Right atrium auricular region (tissue), 2 donors: Measurements from ENCODE around the gene SND1. TPM values are rescaled to one million over a fixed set of nuclear protein-coding genes. Genes with fewer than 3 reads are reported as not detected.

ENCODE experiments used
- DNase-seq: peaks from one replicate; pipeline ENCODE4 v3.0.0-alpha.2; 2019; ENCODE audit warnings: low spot score
- H3K27ac ChIP-seq, 2 donors: fragments of 200-600 bp; sonication (generic); 1 replicate in 1 of 2; 2 replicates in 1 of 2; pipeline ENCODE4 v1.5.1; 2016 to 2019
- H3K27me3 ChIP-seq, 2 donors: fragments of 200-600 bp; sonication (generic); one replicate each; pipeline versions ENCODE4 v1.5.1 to v1.6.0; 2017 to 2019
- H3K36me3 ChIP-seq: fragments of 200-600 bp; sonication (generic); one replicate; pipeline ENCODE4 v1.5.1; 2016
- H3K4me1 ChIP-seq, 2 donors: fragments of 200-600 bp; sonication (generic); one replicate each; pipeline versions ENCODE4 v1.5.1 to v1.6.0; 2017 to 2019
- H3K4me3 ChIP-seq, 2 donors: fragments of 200-600 bp; sonication (generic); 1 replicate in 1 of 2; 2 replicates in 1 of 2; pipeline ENCODE4 v1.5.1; 2017 to 2019; ENCODE audit warnings: mild to moderate bottlenecking in 1 of 2, moderate library complexity in 1 of 2
- H3K9me3 ChIP-seq, 2 donors: fragments of 200-600 bp; sonication (generic); one replicate each; pipeline ENCODE4 v1.5.1; 2019
- total RNA-seq, 2 donors: library from RNA; depleted of rRNA; stranded (reverse); fragments of >200 nt; gene quantifications; one replicate each; pipeline ENCODE4 v1.1.0, GENCODE V29; 2016
- TF ChIP-seq, protein P1 (sequence below), 2 donors: fragments of 200-600 bp; sonication (generic); IDR thresholded peaks; one replicate each; pipeline ENCODE4 v1.5.1; 2019; ENCODE audit warnings: antibody characterized with exemption in 2 of 2

Gene SND1
- total RNA-seq, 2 donors from 2014 or later: 69.4 to 77.6 TPM

DNA sequence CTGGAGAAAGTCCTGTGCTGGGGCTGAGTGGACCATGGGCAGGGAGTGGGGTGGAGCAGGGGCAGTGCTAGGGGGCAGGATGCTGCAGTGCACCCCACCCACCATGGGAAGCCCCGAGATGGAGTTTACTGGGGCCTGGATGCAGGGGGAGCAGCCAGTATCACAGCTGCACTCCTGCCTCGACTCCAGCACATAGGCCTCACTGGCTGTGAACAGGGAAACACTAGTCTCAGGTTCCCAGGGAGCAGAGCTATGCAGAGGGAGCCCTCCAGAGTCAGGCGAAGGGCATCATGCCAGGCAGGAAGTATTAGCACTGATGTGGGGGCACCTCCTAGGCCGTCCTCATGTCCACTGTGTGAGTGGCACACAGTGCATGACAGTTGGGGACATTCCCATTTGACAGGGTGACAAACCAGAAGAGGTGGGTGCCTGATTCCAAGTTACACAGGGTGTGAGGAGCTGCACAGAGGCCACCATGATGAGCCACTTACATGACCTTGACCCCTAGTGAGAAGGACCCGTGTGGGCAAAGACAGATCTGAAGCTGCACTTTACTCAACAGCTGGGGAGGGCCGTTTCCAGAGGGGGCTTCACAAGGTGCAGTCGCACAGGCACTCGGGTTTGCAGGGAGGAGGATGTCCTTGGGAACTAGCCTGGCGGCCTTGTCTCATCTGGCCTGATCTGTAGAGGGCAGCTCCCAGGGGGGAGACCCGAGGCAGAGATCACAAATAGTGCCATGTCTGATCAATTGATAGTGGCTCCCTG is 449.1 kb downstream of the SND1 start:
- DNase-seq: no peak
- H3K9me3 ChIP-seq: no peaks in the 10 kb centered on the region
- H3K36me3 ChIP-seq: no peaks in the 10 kb centered on the region
- H3K27me3 ChIP-seq: no peaks in the 10 kb centered on the region
- H3K4me3 ChIP-seq: no peak overlapping the region
- peaks cover 0 to 18% of the 10 kb centered on the region in 2 donors for H3K4me1 ChIP-seq
- H3K27ac ChIP-seq: no peak overlapping the region
- TF ChIP-seq, protein P1, sequence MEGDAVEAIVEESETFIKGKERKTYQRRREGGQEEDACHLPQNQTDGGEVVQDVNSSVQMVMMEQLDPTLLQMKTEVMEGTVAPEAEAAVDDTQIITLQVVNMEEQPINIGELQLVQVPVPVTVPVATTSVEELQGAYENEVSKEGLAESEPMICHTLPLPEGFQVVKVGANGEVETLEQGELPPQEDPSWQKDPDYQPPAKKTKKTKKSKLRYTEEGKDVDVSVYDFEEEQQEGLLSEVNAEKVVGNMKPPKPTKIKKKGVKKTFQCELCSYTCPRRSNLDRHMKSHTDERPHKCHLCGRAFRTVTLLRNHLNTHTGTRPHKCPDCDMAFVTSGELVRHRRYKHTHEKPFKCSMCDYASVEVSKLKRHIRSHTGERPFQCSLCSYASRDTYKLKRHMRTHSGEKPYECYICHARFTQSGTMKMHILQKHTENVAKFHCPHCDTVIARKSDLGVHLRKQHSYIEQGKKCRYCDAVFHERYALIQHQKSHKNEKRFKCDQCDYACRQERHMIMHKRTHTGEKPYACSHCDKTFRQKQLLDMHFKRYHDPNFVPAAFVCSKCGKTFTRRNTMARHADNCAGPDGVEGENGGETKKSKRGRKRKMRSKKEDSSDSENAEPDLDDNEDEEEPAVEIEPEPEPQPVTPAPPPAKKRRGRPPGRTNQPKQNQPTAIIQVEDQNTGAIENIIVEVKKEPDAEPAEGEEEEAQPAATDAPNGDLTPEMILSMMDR (IDR thresholded peaks at IDR 0.05): no peak

DNA sequence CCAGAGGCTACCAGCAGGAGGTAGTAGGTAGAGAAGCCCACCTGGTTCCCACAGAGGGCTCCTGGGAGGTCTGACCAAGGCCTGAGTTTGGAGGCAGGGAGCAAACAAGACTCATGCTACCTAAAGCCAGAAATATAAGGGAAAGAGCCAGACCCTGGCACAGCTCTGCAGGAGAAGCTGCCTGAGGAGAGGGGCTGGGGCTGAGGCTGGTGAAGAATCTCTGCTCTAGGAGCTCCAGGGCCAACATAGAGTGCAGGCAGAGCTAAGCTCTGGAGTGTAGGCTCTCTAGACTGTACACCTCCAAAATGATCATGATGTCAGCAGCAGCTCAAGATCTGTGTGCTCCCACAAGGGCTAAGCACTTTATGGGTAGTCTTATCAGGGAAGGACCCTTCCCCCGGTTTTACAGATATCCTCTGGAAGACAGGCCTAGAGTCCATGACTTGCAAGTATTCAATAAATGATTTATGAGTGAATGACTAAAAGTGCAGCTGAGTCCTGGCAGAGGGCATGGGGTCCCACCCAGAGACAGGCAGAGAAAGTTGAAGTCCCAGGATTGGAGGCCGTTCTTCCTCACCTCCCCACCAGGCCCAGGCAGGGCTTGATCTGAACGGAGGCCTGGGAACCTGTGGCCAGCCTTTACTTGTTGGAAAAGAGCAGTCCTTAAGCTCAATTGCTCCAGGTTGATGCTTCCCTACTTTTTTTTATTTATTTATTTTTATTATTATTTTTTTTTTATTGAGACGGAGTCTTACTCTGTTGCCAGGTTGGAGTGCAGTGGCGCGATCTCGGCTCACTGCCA is 450.7 kb downstream of the SND1 start:
- Histone ChIP-seq H3K27ac (no peak overlapping the region), H3K36me3 (no peaks in the 10 kb centered on the region), H3K27me3 (no peaks in the 10 kb centered on the region), H3K9me3 (no peaks in the 10 kb centered on the region), H3K4me1 (peaks cover 0 to 18% of the 10 kb centered on the region in 2 donors), H3K4me3 (peak overlapping the region in 1 of 2 donors; percentile 48)
- TF ChIP-seq, protein P1 (IDR thresholded peaks at IDR 0.05): no peak
- DNase-seq: no peak

DNA sequence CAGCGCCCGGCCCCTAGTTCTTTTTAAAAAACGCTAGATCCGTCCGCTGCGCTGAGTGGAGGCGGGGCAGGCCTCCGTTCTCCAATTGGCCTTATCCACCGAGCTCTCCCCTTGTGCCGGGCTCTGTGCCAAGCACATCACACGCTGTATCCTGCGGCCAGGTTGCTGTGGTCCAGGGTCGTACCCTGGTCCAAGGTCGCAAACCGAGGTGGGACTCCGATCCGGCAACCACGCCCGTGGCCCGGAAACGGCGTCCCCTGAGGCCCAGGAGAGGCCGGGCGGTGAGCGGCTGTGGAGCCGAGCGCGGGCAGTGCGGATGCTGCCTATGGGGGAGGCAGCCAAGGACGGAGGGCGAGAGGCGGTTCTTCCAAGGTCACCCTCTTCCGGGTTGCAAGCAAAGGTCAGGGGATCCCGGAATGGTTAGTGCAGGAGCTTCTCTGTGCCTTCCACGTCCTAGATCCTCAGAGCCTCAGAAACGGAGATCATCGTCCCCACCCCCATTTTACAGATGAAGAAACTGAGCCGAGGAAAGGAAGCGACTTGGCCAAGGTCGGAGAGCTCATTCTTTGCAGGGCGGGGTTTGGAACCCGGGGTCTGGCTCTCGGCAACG is 451.6 kb downstream of the SND1 start:
- Histone ChIP-seq H3K9me3 (no peaks in the 10 kb centered on the region), H3K4me1 (peaks cover 0 to 18% of the 10 kb centered on the region in 2 donors), H3K36me3 (no peaks in the 10 kb centered on the region), H3K27ac (no peak overlapping the region), H3K4me3 (peak overlapping the region; percentile 23 to 48), H3K27me3 (no peaks in the 10 kb centered on the region)
- DNase-seq: no peak
- TF ChIP-seq, protein P1 (IDR thresholded peaks at IDR 0.05): no peak

DNA sequence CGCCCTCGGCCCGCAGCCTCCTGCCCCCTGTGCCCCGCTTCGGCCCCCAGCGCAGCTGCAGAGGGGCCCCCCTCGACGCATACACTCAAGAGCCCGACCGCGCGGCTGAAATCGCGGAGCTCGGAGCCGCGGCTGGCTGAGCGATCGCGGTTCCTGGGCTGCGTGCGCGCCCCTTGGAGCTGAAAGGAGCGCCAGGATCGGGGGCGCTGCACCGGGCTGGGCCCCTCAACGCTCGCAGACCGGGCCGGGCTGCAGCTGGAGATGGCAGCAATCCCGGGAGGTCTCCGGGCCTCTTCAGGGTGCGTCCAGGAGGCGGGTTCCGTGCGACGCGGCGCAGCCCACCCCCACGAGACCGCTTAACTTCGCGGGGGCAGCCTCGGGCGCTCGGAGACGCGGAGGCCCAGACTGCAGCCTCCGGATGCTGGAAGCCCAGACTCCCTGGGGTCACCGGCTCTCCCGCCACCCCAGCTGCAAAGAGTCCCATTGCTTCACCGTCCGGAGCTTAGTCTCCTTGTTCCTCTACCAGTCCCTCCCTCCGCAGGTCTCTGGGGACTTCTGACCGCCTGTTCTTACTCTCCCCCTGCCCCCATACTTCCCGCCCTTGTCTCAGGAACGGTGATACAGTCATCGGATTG is 452.2 kb downstream of the SND1 start:
- Histone ChIP-seq H3K4me1 (peaks cover 0 to 18% of the 10 kb centered on the region in 2 donors), H3K27ac (no peak overlapping the region), H3K27me3 (no peaks in the 10 kb centered on the region), H3K9me3 (no peaks in the 10 kb centered on the region), H3K36me3 (no peaks in the 10 kb centered on the region), H3K4me3 (peak overlapping the region; percentile 23 to 48)
- no peak for DNase-seq
- TF ChIP-seq, protein P1 (IDR thresholded peaks at IDR 0.05): no peak

DNA sequence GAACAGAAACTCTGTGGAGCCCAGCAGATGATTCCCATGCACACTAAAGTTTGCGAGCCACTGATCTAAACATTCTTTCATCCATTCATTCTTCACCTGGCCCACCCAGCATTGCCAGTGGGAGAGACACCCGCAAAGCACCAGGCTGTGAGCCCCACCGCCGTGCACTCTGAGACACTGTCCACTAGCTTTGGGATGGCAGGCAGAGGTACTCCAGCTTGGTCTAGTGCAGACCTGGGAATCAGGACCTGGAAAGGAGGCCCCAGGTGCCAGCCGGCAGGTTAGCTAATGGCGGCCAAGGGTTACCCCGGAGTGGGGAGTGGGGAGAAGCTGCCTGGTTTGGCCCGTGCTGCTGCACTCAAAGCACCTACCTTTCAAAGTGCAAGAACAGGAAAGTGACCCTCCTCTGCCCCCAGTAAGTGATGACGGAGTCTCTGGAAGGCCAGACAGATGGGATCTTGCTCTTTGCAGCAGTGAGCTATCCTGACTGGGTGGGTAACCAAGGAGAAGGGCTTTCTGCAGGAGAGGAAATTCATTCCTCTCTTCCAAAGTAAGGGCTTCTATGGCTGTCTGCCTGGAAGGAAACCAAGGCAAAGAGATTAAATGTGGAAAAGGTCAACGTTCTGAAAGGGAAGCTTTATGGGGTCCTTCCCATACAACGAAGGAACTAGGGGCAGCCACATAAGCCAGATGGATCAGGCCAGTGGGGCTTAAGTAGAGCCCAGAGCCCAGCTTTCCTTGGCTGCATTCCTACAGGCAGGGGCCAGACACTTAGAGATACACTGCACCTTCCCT is 453.4 kb downstream of the SND1 start:
- Histone ChIP-seq H3K27me3 (no peaks in the 10 kb centered on the region), H3K4me1 (peaks cover 0 to 18% of the 10 kb centered on the region in 2 donors), H3K4me3 (no peak overlapping the region), H3K9me3 (no peaks in the 10 kb centered on the region), H3K36me3 (no peaks in the 10 kb centered on the region), H3K27ac (no peak overlapping the region)
- no peak for DNase-seq
- TF ChIP-seq, protein P1 (IDR thresholded peaks at IDR 0.05): no peak
